SK-N-MC (cell line): ENCODE results near the gene STX2.

Experiments used
- DNase-seq: peaks from one replicate; pipeline ENCODE4 v3.0.0-alpha.2; 2011; ENCODE audit warnings: low read depth, low spot score
- H3K27ac ChIP-seq: fragments of 200-600 bp; sonication (generic); 2 replicates; pipeline ENCODE4 v1.5.1; 2016; ENCODE audit warnings: mixed run types
- H3K36me3 ChIP-seq: fragments of 200-600 bp; sonication (generic); 2 replicates; pipeline ENCODE4 v1.6.1; 2017; ENCODE audit warnings: antibody characterized with exemption, low read length, mixed read lengths; ENCODE audit not compliant: insufficient read depth
- H3K4me3 ChIP-seq: fragments of 200-600 bp; sonication (generic); 2 replicates; pipeline ENCODE4 v1.5.1; 2016
- H3K9ac ChIP-seq: fragments of 200-600 bp; sonication (generic); 2 replicates; pipeline ENCODE4 v1.8.0; 2017; ENCODE audit warnings: mixed run types, mixed read lengths; ENCODE audit not compliant: insufficient read length
- H3K9me3 ChIP-seq: fragments of 200-600 bp; sonication (generic); 2 replicates; pipeline ENCODE4 v1.6.1; 2017; ENCODE audit warnings: low read depth, mild to moderate bottlenecking, antibody characterized with exemption, low read length, moderate library complexity, mixed read lengths
- EZH2 ChIP-seq: fragments of 200-600 bp; sonication (generic); IDR thresholded peaks from one replicate; pipeline ENCODE4 v1.6.1; 2017; ENCODE audit warnings: antibody characterized with exemption
- FOXP2 ChIP-seq: optimal IDR thresholded peaks from 2 replicates; pipeline ENCODE3; 2011; ENCODE audit warnings: mild to moderate bottlenecking, moderate library complexity; ENCODE audit not compliant: insufficient read depth; ENCODE audit errors: extremely low read length, control extremely low read depth
- POLR2AphosphoS5 ChIP-seq: IDR thresholded peaks from 2 replicates; pipeline ENCODE4 v1.6.1; 2012; ENCODE audit warnings: mild to moderate bottlenecking, low read depth, low read length, borderline replicate concordance

STX2 gene

GRCh38 chr12:130815028-130815741 is 23.9 kb downstream of the STX2 start:
- H3K9ac ChIP-seq = no peak overlapping the region
- H3K9me3 ChIP-seq = no peaks in the 10 kb centered on the region
- no peak overlapping the region for H3K4me3 ChIP-seq
- peaks cover 26% of the 10 kb centered on the region for H3K36me3 ChIP-seq
- no peak overlapping the region for H3K27ac ChIP-seq
- no peak for DNase-seq
- TF ChIP-seq EZH2 = no peak
- no peak for TF ChIP-seq POLR2AphosphoS5
- TF ChIP-seq FOXP2 = no peak

GRCh38 chr12:130813949-130814348 is 25.1 kb downstream of the STX2 start:
- no peak for TF ChIP-seq FOXP2
- TF ChIP-seq POLR2AphosphoS5 = no peak
- TF ChIP-seq EZH2 = no peak
- Histone ChIP-seq H3K4me3 (no peak overlapping the region), H3K27ac (no peak overlapping the region), H3K9me3 (no peaks in the 10 kb centered on the region), H3K9ac (no peak overlapping the region), H3K36me3 (peaks cover 28% of the 10 kb centered on the region)
- DNase-seq = no peak

- Histone ChIP-seq H3K36me3 (peaks cover 27% of the 10 kb centered on the region), H3K4me3 (no peak overlapping the region), H3K9me3 (no peaks in the 10 kb centered on the region), H3K27ac (no peak overlapping the region), H3K9ac (no peak overlapping the region)
- DNase-seq = no peak
- no peak for TF ChIP-seq FOXP2
- no peak for TF ChIP-seq POLR2AphosphoS5
- TF ChIP-seq EZH2 = no peak
These were observed 25.6 kb downstream of the STX2 start for GRCh38 chr12:130813436-130813835.

GRCh38 chr12:130809791-130810190 is 29.3 kb downstream of the STX2 start:
- no peak overlapping the region for H3K27ac ChIP-seq
- TF ChIP-seq EZH2 (no peak), FOXP2 (no peak), POLR2AphosphoS5 (no peak)
- H3K36me3 ChIP-seq = peaks cover 54% of the 10 kb centered on the region
- no peak for DNase-seq
- no peak overlapping the region for H3K4me3 ChIP-seq
- no peaks in the 10 kb centered on the region for H3K9me3 ChIP-seq
- H3K9ac ChIP-seq = no peak overlapping the region

- Histone ChIP-seq H3K4me3 (no peak overlapping the region), H3K36me3 (peaks cover 71% of the 10 kb centered on the region), H3K9ac (no peak overlapping the region), H3K27ac (no peak overlapping the region), H3K9me3 (no peaks in the 10 kb centered on the region)
- DNase-seq = no peak
- TF ChIP-seq FOXP2 (no peak), POLR2AphosphoS5 (no peak), EZH2 (no peak)
These were observed 31.7 kb downstream of the STX2 start for GRCh38 chr12:130807309-130807708.

- peaks cover 64% of the 10 kb centered on the region for H3K36me3 ChIP-seq
- DNase-seq = no peak
- no peaks in the 10 kb centered on the region for H3K9me3 ChIP-seq
- H3K9ac ChIP-seq = no peak overlapping the region
- no peak overlapping the region for H3K4me3 ChIP-seq
- TF ChIP-seq POLR2AphosphoS5 = no peak
- no peak for TF ChIP-seq EZH2
- no peak for TF ChIP-seq FOXP2
- no peak overlapping the region for H3K27ac ChIP-seq
These were observed 32.5 kb downstream of the STX2 start for GRCh38 chr12:130806574-130806973.

- Histone ChIP-seq H3K9me3 (no peaks in the 10 kb centered on the region), H3K27ac (no peak overlapping the region), H3K4me3 (no peak overlapping the region), H3K9ac (no peak overlapping the region), H3K36me3 (peaks cover 65% of the 10 kb centered on the region)
- no peak for DNase-seq
- TF ChIP-seq POLR2AphosphoS5 (no peak), EZH2 (no peak), FOXP2 (no peak)
These were observed 33.4 kb downstream of the STX2 start for GRCh38 chr12:130805635-130806034.

GRCh38 chr12:130804216-130804615 is 34.8 kb downstream of the STX2 start:
- DNase-seq = no peak
- Histone ChIP-seq H3K9ac (no peak overlapping the region), H3K4me3 (no peak overlapping the region), H3K27ac (no peak overlapping the region), H3K36me3 (peaks cover 71% of the 10 kb centered on the region), H3K9me3 (no peaks in the 10 kb centered on the region)
- TF ChIP-seq FOXP2 = no peak

GRCh38 chr12:130803702-130804101 is 35.3 kb downstream of the STX2 start:
- DNase-seq = no peak
- TF ChIP-seq POLR2AphosphoS5 (no peak), FOXP2 (no peak), EZH2 (no peak)

More at GRCh38 chr12:130803702-130804101, 35.3 kb downstream of the STX2 start:
- Histone ChIP-seq H3K4me3 (no peak overlapping the region), H3K9me3 (no peaks in the 10 kb centered on the region), H3K36me3 (peaks cover 72% of the 10 kb centered on the region), H3K9ac (no peak overlapping the region), H3K27ac (no peak overlapping the region)
